K562 (cell line): ENCODE data around the gene VIPR1. TPM values are rescaled to one million over a fixed set of nuclear protein-coding genes. Genes with fewer than 3 reads are reported as not detected.

Experiments
- ATAC-seq: fragments of 200-7000 bp; cut with Tn5 transposase; 3 replicates; pipeline ENCODE4 v1.9.1; 2020; ENCODE audit warnings: moderate library complexity
- BruUV-seq: library from RNA; stranded (reverse); fragments of 400-500 nt; replicated peaks from 2 replicates; lab custom pipeline; 2021; lab: Mats Ljungman, UMichigan
- CTCF ChIA-PET: fragments of 300-600 bp; formaldehyde crosslinking; extraction: SDS; loops from one replicate; lab custom pipeline; 2021; ENCODE audit warnings: low intra/inter-chr PET ratio; lab: Yijun Ruan, JAX
- POLR2A ChIA-PET: fragments of 300-600, 350-650 bp; sonication (Branson Sonifier 250); formaldehyde crosslinking; extraction: SDS; loops from one replicate; lab custom pipeline; 2021; ENCODE audit warnings: antibody characterized with exemption, inconsistent platforms; lab: Yijun Ruan, JAX
- DNase-seq, 4 experiments: peaks; one replicate each; pipeline versions ENCODE4 v3.0.0 to v3.0.0-alpha.2; 2011 to 2018; ENCODE audit warnings: low spot score in 3 of 4, mixed read lengths in 3 of 4; ENCODE audit errors: extremely low read depth in 1 of 4
- FAIRE-seq: peaks from 2 replicates; lab custom pipeline; 2011; peaks lifted over from hg19 to GRCh38; lab: Jason Lieb, UNC
- H2AFZ ChIP-seq: 2 replicates; pipeline ENCODE4 v1.6.0; 2011; ENCODE audit warnings: low read depth, low read length, control low read depth, inconsistent platforms
- H3K27ac ChIP-seq: fragments of 200-600 bp; 3 replicates; pipeline ENCODE4 v1.8.0; 2011; ENCODE audit warnings: low read depth, mild to moderate bottlenecking, control low read depth, inconsistent platforms, low read length, moderate library complexity, mixed read lengths; ENCODE audit errors: extremely low read depth
- H3K27me3 ChIP-seq, 2 experiments: fragments of 300-600 bp in 1 of 2; 2 replicates in 1 of 2; 3 replicates in 1 of 2; pipeline versions ENCODE4 v1.6.0 to v1.8.0; 2011; ENCODE audit warnings: inconsistent platforms in 2 of 2, low read length in 2 of 2, mild to moderate bottlenecking in 1 of 2, mixed read lengths in 1 of 2, moderate library complexity in 1 of 2; ENCODE audit not compliant: control insufficient read depth in 2 of 2, insufficient read depth in 2 of 2
- H3K36me3 ChIP-seq: fragments of 300-600 bp; 3 replicates; pipeline ENCODE4 v1.8.0; 2011; ENCODE audit warnings: mild to moderate bottlenecking, low read length, inconsistent platforms; ENCODE audit not compliant: control insufficient read depth, insufficient read depth
- H3K4me1 ChIP-seq, 2 experiments: fragments of 200-600 bp in 1 of 2; replicated peaks in 1 of 2; 2 replicates in 1 of 2; 3 replicates in 1 of 2; pipeline versions ENCODE4 v1.5.1 to v1.8.0; 2011; ENCODE audit warnings: inconsistent platforms in 2 of 2, low read length in 2 of 2, mild to moderate bottlenecking in 1 of 2, mixed read lengths in 1 of 2, moderate library complexity in 1 of 2; ENCODE audit not compliant: control insufficient read depth in 2 of 2, insufficient read depth in 2 of 2
- H3K4me2 ChIP-seq: 2 replicates; pipeline ENCODE4 v1.6.1; 2011; ENCODE audit warnings: low read length, control low read depth, inconsistent platforms, mixed read lengths; ENCODE audit not compliant: insufficient read depth
- H3K4me3 ChIP-seq: fragments of 200-600 bp; sonication (generic), shearing (Covaris generic); 2 replicates; pipeline ENCODE4 v1.5.1; 2016; ENCODE audit warnings: control low read depth, inconsistent platforms
- H3K79me2 ChIP-seq: fragments of 200-600 bp; 3 replicates; pipeline ENCODE4 v1.8.0; 2011; ENCODE audit warnings: low read length, inconsistent platforms; ENCODE audit not compliant: control insufficient read depth, insufficient read depth
- H3K9ac ChIP-seq, 2 experiments: 2 replicates each; pipeline versions ENCODE4 v1.6.0 to v1.6.1; 2011; ENCODE audit warnings: low read depth in 2 of 2, low read length in 2 of 2, control low read depth in 1 of 2, inconsistent platforms in 1 of 2, mild to moderate bottlenecking in 1 of 2, mixed read lengths in 1 of 2; ENCODE audit not compliant: insufficient read depth in 1 of 2
- H3K9me1 ChIP-seq: one replicate; pipeline ENCODE4 v1.6.0; 2011; ENCODE audit warnings: inconsistent platforms, mild to moderate bottlenecking, low read length, moderate library complexity; ENCODE audit not compliant: control insufficient read depth, insufficient read depth
- H3K9me3 ChIP-seq: replicated peaks from 2 replicates; pipeline ENCODE4 v1.5.1; 2011; ENCODE audit warnings: low read depth, low read length, inconsistent platforms; ENCODE audit not compliant: control insufficient read depth, insufficient read depth
- H4K20me1 ChIP-seq: replicated peaks from 2 replicates; pipeline ENCODE4 v1.6.1; 2011; ENCODE audit warnings: low read length, inconsistent platforms, mixed read lengths; ENCODE audit not compliant: control insufficient read depth, insufficient read depth
- CHD2 ChIP-seq: IDR thresholded peaks from 2 replicates; pipeline ENCODE4 v1.6.1; 2011; ENCODE audit warnings: low read depth, low read length
- HDAC8 ChIP-seq: fragments of 450-650 bp; IDR thresholded peaks from 2 replicates; pipeline ENCODE4 v1.6.1; 2016; ENCODE audit warnings: mild to moderate bottlenecking, missing genetic modification characterization, moderate library complexity, missing compliant biosample characterization
- NFIC ChIP-seq: fragments of 450-650 bp; IDR thresholded peaks from 2 replicates; pipeline ENCODE4 v1.6.1; 2017; ENCODE audit warnings: mild to moderate bottlenecking, inconsistent platforms
- PHF20 ChIP-seq: fragments of 450-650 bp; IDR thresholded peaks from 2 replicates; pipeline ENCODE4 v1.6.1; 2018; ENCODE audit not compliant: partially characterized antibody
- SPI1 ChIP-seq: IDR thresholded peaks from 2 replicates; pipeline ENCODE4 v1.6.1; 2011; ENCODE audit warnings: low read depth, low read length, control low read depth, borderline replicate concordance
- TFAP4 ChIP-seq: sonication (generic); formaldehyde crosslinking; IDR thresholded peaks from 2 replicates; pipeline ENCODE4 v1.8.0; 2022; ENCODE audit warnings: missing genetic modification reagents, mild to moderate bottlenecking, moderate library complexity, borderline replicate concordance
- ZBTB49 ChIP-seq: sonication (generic); formaldehyde crosslinking; IDR thresholded peaks from 2 replicates; pipeline ENCODE4 v1.8.0; 2022; ENCODE audit warnings: missing genetic modification reagents, mild to moderate bottlenecking, borderline replicate concordance
- ZNF12 ChIP-seq: sonication (generic); formaldehyde crosslinking; IDR thresholded peaks from 2 replicates; pipeline ENCODE4 v1.4.0; 2020; ENCODE audit warnings: mild to moderate bottlenecking, missing genetic modification reagents
- WGBS: fragments of 100-300 bp; shearing (Covaris generic); methylation state at CpG from one replicate; pipeline ENCODE4 v1.1.6; 2016; ENCODE audit warnings: low coverage, mixed read lengths; ENCODE audit not compliant: insufficient coverage; ENCODE audit errors: missing lambda C conversion rate; 5-methylcytosine and 5-hydroxymethylcytosine counted together
- in situ Hi-C: fragments of 300-500 bp; cut with MboI; formaldehyde crosslinking; loops from 4 replicates; pipeline ENCODE4 v1.15.0; 2018; ENCODE audit warnings: inconsistent platforms, mixed read lengths
- intact Hi-C: fragments of 100-400 bp; cut with micrococcal nuclease; formaldehyde crosslinking; loops from 2 replicates; pipeline ENCODE4 v1.14.2; 2022
- polyA plus RNA-seq, 8 experiments: library from polyadenylated mRNA; depleted of rRNA in 4 of 8; stranded (reverse) in 5 of 8; unstranded in 3 of 8; fragments of >200 nt; fragmentation: Nextera tagmentation in 2 of 8; fragmentation: Illumina TruSeq in 1 of 8; extraction: Ambion mirVana in 2 of 8; extraction: Trizol in 1 of 8; gene quantifications; 2 replicates each; pipeline versions ENCODE4 v1.2.1 to v1.2.3, GENCODE V29; 2011 to 2014; ENCODE audit warnings: inconsistent platforms in 1 of 8, missing spikeins in 1 of 8
- total RNA-seq, 7 experiments: library from RNA; depleted of rRNA in 6 of 7; stranded (reverse); fragments of >200 nt in 6 of 7; fragmentation: Illumina TruSeq in 2 of 7; extraction: Trizol in 2 of 7; gene quantifications; 2 replicates each; pipeline versions ENCODE4 v1.2.1 to v1.2.3, GENCODE V29; 2011 to 2021; ENCODE audit warnings: low replicate concordance in 1 of 7
- TF ChIP-seq, protein P1 (sequence below): IDR thresholded peaks from 2 replicates; pipeline ENCODE4 v1.6.1; 2014; ENCODE audit warnings: antibody characterized with exemption
- TF ChIP-seq, protein P2 (sequence below): fragments of 250-450 bp; sonication (Bioruptor Pico); IDR thresholded peaks from 2 replicates; pipeline ENCODE4 v1.9.0; 2021; ENCODE audit warnings: mild to moderate bottlenecking, inconsistent platforms

VIPR1 gene
- total and polyA plus RNA-seq, 9 of the 15 experiments (the other 6 are each of a cell fraction or from before 2014, with no cell fraction given): 0.04 to 0.38 (median 0.12) TPM; not detected in 3

DNA sequence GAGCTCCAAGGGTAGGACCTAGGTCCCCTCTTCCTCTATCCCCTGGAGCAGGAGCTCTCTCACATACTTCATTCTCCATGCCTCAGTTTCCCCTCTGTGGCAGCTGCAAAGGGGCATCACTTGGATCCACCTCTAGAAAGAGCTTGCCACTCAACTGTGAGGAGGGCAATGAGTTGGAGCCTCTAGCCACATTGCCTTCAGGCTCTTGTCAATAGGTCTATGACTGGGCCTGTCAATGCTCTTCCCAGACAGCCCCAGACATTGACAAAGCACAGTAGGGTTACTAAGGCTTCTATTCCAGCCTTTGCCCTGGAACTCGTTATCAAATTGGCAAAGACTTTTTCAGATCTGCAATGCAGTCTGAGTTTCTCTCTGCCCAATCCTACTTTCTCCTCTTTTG is 4.4 kb upstream of the VIPR1 start:
- BruUV-seq: no TSS peak
- no peak overlapping the region for H3K4me3 ChIP-seq
- POLR2A ChIA-PET: interaction anchor here (0.8 to 1.4 kb wide), 2 partner anchors 8 to 11 kb away, joined by 4 to 8 read pairs; no protein-coding TSS in a partner anchor
- H3K9ac ChIP-seq: no peak overlapping the region
- CTCF ChIA-PET: no interaction called here
- in situ Hi-C loops (no loop called here), intact Hi-C loops (no loop called here)
- no peaks in the 10 kb centered on the region for H3K36me3 ChIP-seq
- H3K9me1 ChIP-seq: no peaks in the 10 kb centered on the region
- no peak for TF ChIP-seq ZBTB49 (CRISPR knock-in tag)
- TF ChIP-seq, protein P1, sequence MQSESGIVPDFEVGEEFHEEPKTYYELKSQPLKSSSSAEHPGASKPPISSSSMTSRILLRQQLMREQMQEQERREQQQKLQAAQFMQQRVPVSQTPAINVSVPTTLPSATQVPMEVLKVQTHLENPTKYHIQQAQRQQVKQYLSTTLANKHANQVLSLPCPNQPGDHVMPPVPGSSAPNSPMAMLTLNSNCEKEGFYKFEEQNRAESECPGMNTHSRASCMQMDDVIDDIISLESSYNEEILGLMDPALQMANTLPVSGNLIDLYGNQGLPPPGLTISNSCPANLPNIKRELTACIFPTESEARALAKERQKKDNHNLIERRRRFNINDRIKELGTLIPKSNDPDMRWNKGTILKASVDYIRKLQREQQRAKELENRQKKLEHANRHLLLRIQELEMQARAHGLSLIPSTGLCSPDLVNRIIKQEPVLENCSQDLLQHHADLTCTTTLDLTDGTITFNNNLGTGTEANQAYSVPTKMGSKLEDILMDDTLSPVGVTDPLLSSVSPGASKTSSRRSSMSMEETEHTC: no peak
- no peak for TF ChIP-seq ZNF12 (CRISPR knock-in tag)
- no peak for TF ChIP-seq CHD2
- no peak for TF ChIP-seq SPI1
- no peak for TF ChIP-seq PHF20
- TF ChIP-seq HDAC8 (tag): no peak
- TF ChIP-seq TFAP4 (CRISPR knock-in tag): no peak
- no peak for TF ChIP-seq NFIC
- TF ChIP-seq, protein P2, sequence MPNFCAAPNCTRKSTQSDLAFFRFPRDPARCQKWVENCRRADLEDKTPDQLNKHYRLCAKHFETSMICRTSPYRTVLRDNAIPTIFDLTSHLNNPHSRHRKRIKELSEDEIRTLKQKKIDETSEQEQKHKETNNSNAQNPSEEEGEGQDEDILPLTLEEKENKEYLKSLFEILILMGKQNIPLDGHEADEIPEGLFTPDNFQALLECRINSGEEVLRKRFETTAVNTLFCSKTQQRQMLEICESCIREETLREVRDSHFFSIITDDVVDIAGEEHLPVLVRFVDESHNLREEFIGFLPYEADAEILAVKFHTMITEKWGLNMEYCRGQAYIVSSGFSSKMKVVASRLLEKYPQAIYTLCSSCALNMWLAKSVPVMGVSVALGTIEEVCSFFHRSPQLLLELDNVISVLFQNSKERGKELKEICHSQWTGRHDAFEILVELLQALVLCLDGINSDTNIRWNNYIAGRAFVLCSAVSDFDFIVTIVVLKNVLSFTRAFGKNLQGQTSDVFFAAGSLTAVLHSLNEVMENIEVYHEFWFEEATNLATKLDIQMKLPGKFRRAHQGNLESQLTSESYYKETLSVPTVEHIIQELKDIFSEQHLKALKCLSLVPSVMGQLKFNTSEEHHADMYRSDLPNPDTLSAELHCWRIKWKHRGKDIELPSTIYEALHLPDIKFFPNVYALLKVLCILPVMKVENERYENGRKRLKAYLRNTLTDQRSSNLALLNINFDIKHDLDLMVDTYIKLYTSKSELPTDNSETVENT: no peak
- no peaks in the 10 kb centered on the region for H3K9me3 ChIP-seq
- DNase-seq (no peak), FAIRE-seq (no peak), ATAC-seq (no peak)
- H3K4me1 ChIP-seq: peaks cover 0 to 23% of the 10 kb centered on the region in 2 experiments; a peak in 4 of 5 replicates
- H3K79me2 ChIP-seq: no peaks in the 10 kb centered on the region
- H2AFZ ChIP-seq: no peak overlapping the region
- peaks cover 20% of the 10 kb centered on the region for H4K20me1 ChIP-seq
- H3K4me2 ChIP-seq: no peak overlapping the region
- 0% methylated on average over 1 of the region's 1 CpG for WGBS
- no peak overlapping the region for H3K27ac ChIP-seq
- H3K27me3 ChIP-seq: peaks cover 27 to 54% of the 10 kb centered on the region in 2 experiments
